Smooth muscle cell (in vitro differentiated cells): ENCODE measurements around the gene MRPL11. TPM values are rescaled to one million over a fixed set of nuclear protein-coding genes. Genes with fewer than 3 reads are reported as not detected.

Experiments used
- DNase-seq: peaks from one replicate; lab custom pipeline; 2025; ENCODE audit not compliant: unreplicated experiment; lab: John Stamatoyannopoulos, UW
- H2AFZ ChIP-seq: fragments of 200-600 bp; sonication (generic); 2 replicates; pipeline ENCODE4 v1.6.0; 2016; ENCODE audit warnings: antibody characterized with exemption, low read depth, mild to moderate bottlenecking
- H3F3A ChIP-seq: fragments of 200-600 bp; sonication (generic); 2 replicates; pipeline ENCODE4 v1.6.0; 2017; ENCODE audit warnings: antibody characterized with exemption, low read depth
- H3K27ac ChIP-seq: fragments of 200-600 bp; sonication (generic); 2 replicates; pipeline ENCODE4 v1.5.1; 2016; ENCODE audit warnings: low read depth, mild to moderate bottlenecking
- H3K27me3 ChIP-seq: fragments of 200-600 bp; sonication (generic); 2 replicates; pipeline ENCODE4 v1.6.1; 2016; ENCODE audit warnings: low read depth, mild to moderate bottlenecking
- H3K36me3 ChIP-seq: fragments of 200-600 bp; sonication (generic); 2 replicates; pipeline ENCODE4 v1.5.1; 2016; ENCODE audit warnings: low read depth
- H3K4me1 ChIP-seq: fragments of 200-600 bp; sonication (generic); 2 replicates; pipeline ENCODE4 v1.5.1; 2016; ENCODE audit warnings: low read depth
- H3K4me2 ChIP-seq: fragments of 200-600 bp; sonication (generic); 2 replicates; pipeline ENCODE4 v1.6.0; 2016; ENCODE audit warnings: mild to moderate bottlenecking
- H3K4me3 ChIP-seq: fragments of 200-600 bp; sonication (generic); 2 replicates; pipeline ENCODE4 v1.5.1; 2016; ENCODE audit warnings: mild to moderate bottlenecking
- H3K79me2 ChIP-seq: fragments of 200-600 bp; sonication (generic); 2 replicates; pipeline ENCODE4 v1.6.0; 2016; ENCODE audit warnings: low read depth, mild to moderate bottlenecking
- H3K9ac ChIP-seq: fragments of 200-600 bp; sonication (generic); 2 replicates; pipeline ENCODE4 v1.6.0; 2016; ENCODE audit warnings: low read depth
- H3K9me3 ChIP-seq: fragments of 200-600 bp; sonication (generic); replicated peaks from 2 replicates; pipeline ENCODE4 v1.5.1; 2016; ENCODE audit warnings: low read depth
- H4K20me1 ChIP-seq: fragments of 200-600 bp; sonication (generic); 2 replicates; pipeline ENCODE4 v1.6.0; 2016; ENCODE audit warnings: low read depth
- CTCF ChIP-seq: fragments of 200-600 bp; sonication (generic); IDR thresholded peaks from 2 replicates; pipeline ENCODE4 v1.5.1; 2017; ENCODE audit warnings: borderline replicate concordance, mild to moderate bottlenecking, antibody characterized with exemption; ENCODE audit not compliant: insufficient read depth, poor library complexity, severe bottlenecking
- WGBS: methylation state at CpG from one replicate; pipeline ENCODE4 v1.1.7; 2016; ENCODE audit warnings: low lambda C conversion rate; 5-methylcytosine and 5-hydroxymethylcytosine counted together
- polyA plus RNA-seq: library from polyadenylated mRNA; unstranded; fragments of >200 nt; fragmentation: Nextera tagmentation; extraction: Ambion mirVana; gene quantifications from 2 replicates; pipeline ENCODE4 v1.2.1, GENCODE V29; 2016
- total RNA-seq: library from RNA; depleted of rRNA; stranded (reverse); fragments of >200 nt; gene quantifications from 2 replicates; pipeline ENCODE4 v1.2.3, GENCODE V29; 2014

Gene MRPL11
- total and polyA plus RNA-seq, 2 experiments from 2014 or later, result 38.7 to 68.4 TPM

- Histone ChIP-seq H3K9me3 (no peaks in the 10 kb centered on the region), H3K36me3 (no peaks in the 10 kb centered on the region), H4K20me1 (peaks cover 45% of the 10 kb centered on the region), H3K9ac (no peak overlapping the region), H3K4me1 (peaks cover 6% of the 10 kb centered on the region), H3F3A (peaks cover 7% of the 10 kb centered on the region), H3K4me3 (no peak overlapping the region), H3K27me3 (peaks cover 2% of the 10 kb centered on the region), H2AFZ (no peak overlapping the region), H3K4me2 (no peak overlapping the region), H3K27ac (no peak overlapping the region), H3K79me2 (no peaks in the 10 kb centered on the region)
- no peak for TF ChIP-seq CTCF
- DNase-seq, result no peak
- WGBS, result 52% methylated on average over 11 of the region's 12 CpGs
Measured at GRCh38 chr11:66414120-66414934, 24.3 kb downstream of the MRPL11 start.

GRCh38 chr11:66413167-66413566 lies 25.5 kb downstream of the MRPL11 start:
- H3K4me3 ChIP-seq, result no peak overlapping the region
- no peak overlapping the region for H3K9ac ChIP-seq
- no peak for TF ChIP-seq CTCF
- H3K9me3 ChIP-seq, result no peaks in the 10 kb centered on the region
- H3F3A ChIP-seq, result peaks cover 3% of the 10 kb centered on the region
- H2AFZ ChIP-seq, result no peak overlapping the region
- no peaks in the 10 kb centered on the region for H3K79me2 ChIP-seq
- H3K36me3 ChIP-seq, result no peaks in the 10 kb centered on the region
- H4K20me1 ChIP-seq, result peaks cover 34% of the 10 kb centered on the region
- no peaks in the 10 kb centered on the region for H3K27me3 ChIP-seq
- 96% methylated on average over 6 of the region's 6 CpGs for WGBS
- H3K4me2 ChIP-seq, result no peak overlapping the region
- no peak overlapping the region for H3K27ac ChIP-seq
- DNase-seq, result no peak
- peaks cover 4% of the 10 kb centered on the region for H3K4me1 ChIP-seq

GRCh38 chr11:66412110-66412509 lies 26.5 kb downstream of the MRPL11 start:
- no peak overlapping the region for H3K4me3 ChIP-seq
- no peak overlapping the region for H3K4me2 ChIP-seq
- H3K27me3 ChIP-seq, result no peaks in the 10 kb centered on the region
- no peaks in the 10 kb centered on the region for H3K9me3 ChIP-seq
- no peaks in the 10 kb centered on the region for H3K79me2 ChIP-seq
- peaks cover 25% of the 10 kb centered on the region for H4K20me1 ChIP-seq
- H3K4me1 ChIP-seq, result peaks cover 4% of the 10 kb centered on the region
- TF ChIP-seq CTCF, result no peak
- no peak overlapping the region for H3K9ac ChIP-seq
- H3F3A ChIP-seq, result peaks cover 3% of the 10 kb centered on the region
- H2AFZ ChIP-seq, result no peak overlapping the region
- WGBS, result 94% methylated on average over 7 of the region's 7 CpGs
- no peak for DNase-seq
- no peaks in the 10 kb centered on the region for H3K36me3 ChIP-seq
- H3K27ac ChIP-seq, result no peak overlapping the region

GRCh38 chr11:66411323-66411722 lies 27.3 kb downstream of the MRPL11 start:
- Histone ChIP-seq H3K36me3 (no peaks in the 10 kb centered on the region), H4K20me1 (peaks cover 18% of the 10 kb centered on the region), H2AFZ (no peak overlapping the region), H3K27me3 (no peaks in the 10 kb centered on the region), H3K4me2 (peak overlapping the region; percentile 31), H3K27ac (no peak overlapping the region), H3K9me3 (no peaks in the 10 kb centered on the region), H3K79me2 (no peaks in the 10 kb centered on the region), H3F3A (no peaks in the 10 kb centered on the region), H3K4me1 (peaks cover 4% of the 10 kb centered on the region), H3K4me3 (no peak overlapping the region), H3K9ac (no peak overlapping the region)
- DNase-seq, result no peak
- WGBS, result 89% methylated on average over 4 of the region's 4 CpGs
- no peak for TF ChIP-seq CTCF
